Suppressor macrophage treated with lipopolysaccharide for 4 hours (primary cell): ENCODE results near the gene PPP1R2C.

Experiments used
- DNase-seq: peaks from one replicate; pipeline ENCODE4 v3.0.0-alpha.2; 2020

PPP1R2C gene

GRCh38 chrX:42778096-42778495 lies at the start of gene PPP1R2C:
TSS of gene PPP1R2C (minus strand) at chrX:42778163. CDS start at chrX:42778079, 84 bp downstream.
- no peak for DNase-seq

- no peak for DNase-seq
Observed at GRCh38 chrX:42825201-42825600, 47.2 kb upstream of the PPP1R2C start.

DNA sequence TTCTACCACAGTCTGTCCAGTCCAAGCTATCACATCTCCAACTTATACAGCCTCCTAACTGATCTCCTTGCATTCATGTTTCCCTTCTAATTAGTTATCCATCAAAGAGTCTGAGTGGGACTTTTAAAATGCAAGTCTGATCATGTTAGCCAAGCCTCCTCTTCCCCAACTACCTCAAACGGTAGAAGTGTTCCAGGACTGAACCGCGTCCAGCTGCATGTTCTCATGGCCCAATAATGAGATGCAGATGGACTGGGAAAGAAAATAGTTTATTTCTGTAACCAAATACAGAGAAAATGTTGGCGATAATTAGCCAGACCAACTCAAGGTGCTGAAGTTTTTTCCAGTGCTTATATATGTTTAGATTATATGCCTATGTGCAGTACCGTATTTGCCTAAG lies 46.6 kb upstream of the PPP1R2C start:
- no peak for DNase-seq

GRCh38 chrX:42823443-42823842 lies 45.5 kb upstream of the PPP1R2C start:
- DNase-seq = no peak

DNA sequence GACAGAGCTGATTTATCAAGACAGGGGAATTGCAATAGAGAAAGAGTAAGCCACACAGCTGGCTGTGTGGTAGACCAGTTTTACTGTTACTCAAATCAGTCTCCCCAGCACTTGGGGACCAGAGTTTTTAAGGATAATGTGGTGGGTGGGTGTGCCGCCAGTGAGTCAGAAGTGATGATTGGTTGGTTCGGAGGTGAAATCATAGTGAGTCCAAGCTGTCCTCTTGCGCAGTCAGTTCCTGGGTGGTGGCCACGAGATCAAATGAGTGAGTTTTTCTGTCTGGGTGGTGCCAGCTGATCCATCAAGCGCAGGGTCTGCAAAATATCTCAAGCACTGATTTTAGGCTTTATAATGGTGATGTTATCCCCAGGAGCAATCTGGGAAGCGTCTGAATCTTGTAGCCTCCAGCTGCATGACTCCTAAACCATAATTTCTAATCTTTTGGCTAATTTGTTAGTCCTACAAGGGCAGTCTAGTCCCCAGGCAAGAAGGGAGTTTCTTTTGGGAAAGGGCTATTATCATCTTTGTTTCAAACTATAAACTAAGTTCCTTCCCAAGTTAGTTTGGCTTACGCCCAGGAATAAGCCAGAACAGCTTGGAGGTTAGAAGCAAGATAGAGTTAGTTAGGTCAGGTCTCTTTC lies 44.0 kb upstream of the PPP1R2C start:
- no peak for DNase-seq

DNA sequence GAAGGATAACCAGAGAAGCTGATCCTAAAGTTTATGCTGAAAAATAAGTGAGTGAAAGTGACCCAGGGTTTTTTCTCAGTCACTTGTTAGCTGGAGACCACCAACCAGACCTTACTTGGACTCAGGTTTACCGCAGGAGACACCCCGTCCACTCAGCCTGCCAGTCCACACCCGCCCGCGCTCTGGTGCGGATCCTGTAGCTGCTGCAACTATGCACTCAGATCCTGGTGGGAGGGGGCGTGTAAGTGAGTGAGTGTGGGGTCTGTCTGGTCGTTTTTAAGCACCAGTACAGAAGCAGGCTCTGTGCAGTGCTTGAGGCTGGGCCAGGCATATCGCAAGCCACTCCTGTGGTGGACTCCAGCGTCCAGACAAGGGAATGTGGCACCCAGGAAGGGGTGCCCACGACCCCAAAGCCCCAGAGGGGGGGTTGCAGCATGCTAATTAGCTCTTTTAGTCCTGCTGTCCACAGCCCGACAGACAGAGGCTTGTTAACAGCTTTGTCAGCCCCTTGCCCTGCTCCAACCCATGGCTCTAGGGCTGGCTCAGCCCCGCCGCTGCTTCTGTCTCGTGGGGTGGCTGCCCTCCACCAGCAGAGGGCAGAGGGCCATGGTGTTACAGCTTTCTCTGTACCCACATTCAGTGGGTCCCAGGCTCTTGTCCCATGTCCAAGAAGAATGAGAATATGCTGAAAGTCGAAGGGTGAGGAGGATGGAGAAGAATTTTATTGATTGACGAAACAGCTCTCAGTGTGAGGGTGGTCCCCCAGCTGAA lies 40.4 kb upstream of the PPP1R2C start:
- DNase-seq = no peak

GRCh38 chrX:42809569-42809968 lies 31.6 kb upstream of the PPP1R2C start:
- DNase-seq = no peak

GRCh38 chrX:42807393-42807792 lies 29.4 kb upstream of the PPP1R2C start:
- DNase-seq = no peak

DNA sequence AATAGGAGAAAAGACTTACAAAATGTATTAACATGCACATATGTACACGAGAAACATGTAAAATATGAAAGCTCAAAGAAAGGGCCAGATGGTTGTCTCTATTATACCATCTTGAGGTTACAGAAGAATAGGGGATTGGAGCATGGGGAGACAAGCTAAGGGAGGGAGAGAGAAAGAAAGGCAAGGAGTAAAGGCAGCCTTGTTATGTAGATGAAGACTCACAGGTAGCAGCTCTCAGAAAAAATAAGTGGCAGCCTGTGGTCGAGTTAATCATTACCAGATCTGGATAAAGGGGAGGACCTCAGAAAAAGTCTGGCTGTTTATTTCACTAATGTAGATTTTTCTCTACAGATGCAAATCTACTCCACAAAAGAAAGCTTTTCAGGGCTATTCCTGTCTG lies 26.6 kb upstream of the PPP1R2C start:
- DNase-seq = no peak

- no peak for DNase-seq
Observed at GRCh38 chrX:42803320-42803719, 25.4 kb upstream of the PPP1R2C start.

GRCh38 chrX:42797651-42798269 lies 19.8 kb upstream of the PPP1R2C start:
- DNase-seq = no peak

DNA sequence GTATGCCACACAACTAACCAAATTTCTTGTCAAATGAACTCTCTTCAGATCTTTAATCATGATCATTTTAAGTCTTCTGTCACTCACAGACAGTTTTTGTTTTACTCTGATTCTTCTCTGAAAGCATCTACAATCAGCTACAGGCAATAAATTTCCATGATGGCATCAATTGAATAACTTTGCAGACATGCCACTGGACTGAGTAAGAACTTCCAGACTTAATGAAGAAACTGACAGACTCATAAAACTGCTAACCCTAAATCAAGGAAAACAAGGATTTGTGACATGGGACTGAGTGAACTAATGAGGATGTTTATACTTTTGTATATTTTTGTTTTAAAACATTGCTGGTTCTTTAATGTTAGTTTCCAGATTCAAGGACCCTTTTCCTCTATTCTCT lies 5.5 kb upstream of the PPP1R2C start:
- no peak for DNase-seq

- no peak for DNase-seq
Observed at GRCh38 chrX:42776195-42776594, 1.8 kb downstream of the PPP1R2C start.

- DNase-seq = no peak
Observed at GRCh38 chrX:42772874-42773273, 5.1 kb downstream of the PPP1R2C start.

DNA sequence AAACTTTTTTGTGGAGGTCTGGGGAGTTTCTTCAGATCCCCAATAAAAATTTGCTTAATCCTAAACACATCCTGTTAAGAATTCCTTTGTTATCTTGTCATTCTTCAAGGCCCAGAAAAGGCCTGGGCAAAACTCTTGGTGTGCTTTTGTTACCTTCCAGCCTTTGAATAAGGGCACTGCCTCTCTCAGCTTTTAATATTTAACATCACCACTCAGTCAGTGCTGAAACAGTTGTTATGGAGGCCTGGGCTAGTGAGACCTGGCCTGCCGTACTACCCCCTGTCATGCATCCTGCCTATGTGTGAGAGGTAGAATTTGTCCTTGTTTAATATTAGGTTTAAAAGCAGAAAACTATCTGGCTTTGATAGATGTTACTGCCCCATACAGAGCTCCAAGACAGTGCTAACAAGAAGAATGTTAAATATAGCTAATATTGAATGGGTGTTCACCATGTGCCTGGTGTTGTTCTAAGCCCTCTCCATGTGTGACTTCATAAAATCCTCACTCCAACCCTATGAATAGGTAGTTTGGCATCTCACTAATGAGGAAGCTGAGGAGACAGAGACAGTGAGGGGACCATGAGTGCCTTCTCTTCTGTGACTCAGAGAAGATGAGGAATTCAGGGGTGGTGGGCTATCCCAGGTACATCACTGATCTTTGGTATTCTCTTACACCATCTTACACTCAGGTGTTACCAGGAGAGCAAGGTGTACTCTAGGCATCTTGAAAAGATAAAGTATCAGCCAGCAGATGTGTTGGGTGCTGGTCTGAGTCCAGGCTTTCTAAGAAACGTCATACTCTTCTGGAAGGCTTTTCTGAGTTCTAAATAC lies 6.2 kb downstream of the PPP1R2C start:
- no peak for DNase-seq

DNA sequence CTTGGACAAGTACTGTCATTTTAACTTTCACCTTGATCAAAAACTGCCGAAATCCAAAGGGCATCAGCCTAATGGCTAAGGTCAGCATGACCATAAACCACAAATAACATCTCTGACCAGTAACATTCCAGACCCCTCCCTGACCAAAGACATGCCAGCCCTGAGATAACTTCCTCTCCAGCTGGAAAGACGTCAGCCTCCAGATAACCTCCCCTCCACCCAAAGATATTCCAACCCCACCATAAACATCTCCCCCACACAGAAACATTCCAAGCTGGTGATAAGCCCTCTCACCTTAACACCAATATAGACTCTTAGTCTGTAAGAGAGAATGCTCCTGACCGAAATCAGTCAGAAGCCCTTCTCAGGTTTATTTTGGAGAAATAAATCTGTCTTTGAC lies 7.4 kb downstream of the PPP1R2C start:
- DNase-seq = no peak

DNA sequence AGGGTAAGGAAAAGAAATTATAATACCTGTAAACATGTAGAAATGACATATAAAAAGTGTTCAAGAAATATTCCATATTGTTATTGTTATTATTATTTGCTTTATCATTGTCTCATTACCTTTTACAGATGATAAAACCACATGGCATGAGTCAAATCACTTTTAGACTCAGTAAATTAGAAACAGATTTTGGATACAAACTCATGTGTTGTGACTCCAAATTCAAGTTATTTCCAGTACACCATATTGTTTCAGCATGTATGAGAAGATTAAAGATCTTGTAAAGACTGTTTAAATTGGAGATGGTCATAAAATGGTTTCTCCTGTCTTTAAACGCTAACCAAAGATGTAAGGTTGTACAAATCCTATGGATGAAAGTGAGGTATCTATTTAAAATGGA lies 18.1 kb downstream of the PPP1R2C start:
- DNase-seq = no peak

DNA sequence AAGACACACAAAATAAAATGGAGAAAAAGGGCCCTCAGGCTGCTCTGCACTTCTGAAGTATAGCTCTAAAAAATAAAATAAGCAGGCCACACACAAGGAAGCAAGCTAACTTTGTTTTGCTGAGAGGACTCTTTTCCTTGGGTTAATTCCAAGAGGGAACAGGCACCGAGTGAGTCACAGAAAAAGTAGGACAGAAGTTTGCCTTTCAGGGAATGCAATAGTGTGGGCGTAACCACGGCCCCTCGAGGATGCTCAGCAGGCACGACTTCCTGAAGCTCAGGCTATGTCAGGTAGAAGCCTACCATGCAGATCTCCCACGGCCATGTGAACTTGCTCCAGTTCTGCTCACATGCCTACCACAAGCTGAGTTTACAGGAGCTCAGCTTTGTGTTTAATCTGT lies 22.1 kb downstream of the PPP1R2C start:
- DNase-seq = no peak

DNA sequence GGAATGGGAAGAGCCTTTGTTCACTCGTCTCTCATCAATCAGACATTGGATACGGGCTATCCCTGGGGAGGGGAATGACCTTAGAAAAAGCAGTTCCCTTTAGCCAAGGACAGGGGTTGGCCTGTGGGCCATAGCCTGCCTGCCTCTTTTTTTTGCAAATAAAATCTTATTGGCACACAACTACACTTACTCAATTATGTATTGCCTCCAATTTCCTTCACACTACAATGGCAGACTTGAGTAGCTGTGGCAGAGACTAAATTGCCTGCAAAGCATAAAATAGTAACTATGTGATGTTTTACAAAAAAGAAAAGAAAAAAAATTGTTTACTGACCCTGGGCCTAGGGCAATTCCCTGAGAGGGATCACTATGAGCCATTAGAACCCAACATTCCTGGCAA lies 23.4 kb downstream of the PPP1R2C start:
- DNase-seq = no peak

DNA sequence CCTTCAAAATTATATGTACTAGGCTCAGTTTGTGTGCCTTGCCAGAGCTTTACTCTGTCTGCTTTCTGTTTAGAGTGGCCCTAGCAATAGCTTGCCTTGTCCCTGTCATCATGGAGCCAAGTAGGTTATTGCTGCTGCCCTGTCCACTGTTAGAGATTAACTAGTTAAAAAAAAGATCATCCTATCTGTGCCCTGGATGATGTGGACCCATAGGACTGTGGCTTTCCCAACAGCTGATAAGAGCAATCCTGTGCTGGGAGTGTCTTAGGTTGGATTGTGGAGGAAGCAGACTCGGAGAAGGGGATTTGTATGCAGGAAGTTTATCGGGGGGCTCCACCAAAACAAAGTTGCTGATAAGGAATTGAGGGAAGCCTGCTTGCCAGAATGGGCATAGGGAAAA lies 23.8 kb downstream of the PPP1R2C start:
- DNase-seq = no peak

GRCh38 chrX:42752730-42753129 lies 25.2 kb downstream of the PPP1R2C start:
- DNase-seq = no peak

DNA sequence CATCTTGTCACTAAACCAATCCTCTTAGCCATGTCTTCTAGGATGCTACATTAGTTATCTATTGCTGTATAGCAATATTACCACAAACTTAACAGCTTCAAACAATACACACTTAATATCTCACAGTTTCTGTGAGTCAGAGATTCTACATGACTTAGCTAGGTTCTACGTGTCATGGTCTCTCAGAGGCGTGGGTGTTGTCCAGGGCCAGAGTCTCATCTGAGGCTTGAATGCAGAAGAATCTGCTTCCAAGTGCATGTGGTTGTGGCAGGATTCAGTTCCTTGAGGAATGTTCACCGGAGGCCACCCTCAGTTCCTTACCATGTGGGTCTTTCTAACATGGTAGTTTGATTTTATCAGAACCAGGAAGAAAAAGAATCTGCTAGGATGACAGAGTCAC lies 26.4 kb downstream of the PPP1R2C start:
- no peak for DNase-seq

- DNase-seq = no peak
Observed at GRCh38 chrX:42748067-42748850, 29.7 kb downstream of the PPP1R2C start.
